ENCODE results near the gene SCN1A.

- TF ChIP-seq POLR2AphosphoS5 (IDR thresholded peaks at IDR 0.05; ENCODE audit: borderline replicate concordance, low read depth, low read length) (no peak), EZH2 (IDR thresholded peaks at IDR 0.05) (no peak), FOXP2 (optimal IDR thresholded peaks at IDR 0.05; ENCODE audit: control extremely low read depth, extremely low read length, insufficient read depth) (no peak)
Observed at GRCh38 chr2:165970663-165971062, 157.2 kb downstream of the SCN1A start.
